ENCODE results near the gene CHAF1B.

CHAF1B gene

DNA sequence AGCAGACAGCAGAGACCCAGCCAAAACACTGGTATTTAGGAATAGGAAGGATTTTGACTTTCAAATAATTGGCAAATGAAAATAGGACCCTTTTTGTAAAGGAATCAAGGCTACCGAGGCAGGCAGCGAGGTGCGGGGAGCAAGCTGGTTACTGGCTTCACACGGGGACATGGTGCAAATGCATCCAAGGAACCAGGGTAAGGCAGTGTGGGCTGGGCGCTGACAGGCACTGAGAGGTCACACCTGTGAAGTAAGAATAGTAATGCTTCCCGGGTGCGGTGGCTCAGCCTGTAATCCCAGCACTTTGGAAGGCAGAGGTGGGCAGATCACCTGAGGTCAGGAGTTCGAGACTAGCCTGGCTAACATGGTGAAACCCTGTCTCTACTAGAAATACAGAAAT, 15.5 kb downstream of the CHAF1B start:
- H3K4me2 ChIP-seq (ENCODE audit: low read length), result no peak overlapping the region
- H3K4me3 ChIP-seq (ENCODE audit: low read length), result no peak overlapping the region
- H4K20me1 ChIP-seq (ENCODE audit: insufficient read depth, low read length), result no peaks in the 10 kb centered on the region
- TF ChIP-seq EZH2phosphoT487 (IDR thresholded peaks at IDR 0.05; ENCODE audit: low read depth), result no peak
- TF ChIP-seq, protein P1, sequence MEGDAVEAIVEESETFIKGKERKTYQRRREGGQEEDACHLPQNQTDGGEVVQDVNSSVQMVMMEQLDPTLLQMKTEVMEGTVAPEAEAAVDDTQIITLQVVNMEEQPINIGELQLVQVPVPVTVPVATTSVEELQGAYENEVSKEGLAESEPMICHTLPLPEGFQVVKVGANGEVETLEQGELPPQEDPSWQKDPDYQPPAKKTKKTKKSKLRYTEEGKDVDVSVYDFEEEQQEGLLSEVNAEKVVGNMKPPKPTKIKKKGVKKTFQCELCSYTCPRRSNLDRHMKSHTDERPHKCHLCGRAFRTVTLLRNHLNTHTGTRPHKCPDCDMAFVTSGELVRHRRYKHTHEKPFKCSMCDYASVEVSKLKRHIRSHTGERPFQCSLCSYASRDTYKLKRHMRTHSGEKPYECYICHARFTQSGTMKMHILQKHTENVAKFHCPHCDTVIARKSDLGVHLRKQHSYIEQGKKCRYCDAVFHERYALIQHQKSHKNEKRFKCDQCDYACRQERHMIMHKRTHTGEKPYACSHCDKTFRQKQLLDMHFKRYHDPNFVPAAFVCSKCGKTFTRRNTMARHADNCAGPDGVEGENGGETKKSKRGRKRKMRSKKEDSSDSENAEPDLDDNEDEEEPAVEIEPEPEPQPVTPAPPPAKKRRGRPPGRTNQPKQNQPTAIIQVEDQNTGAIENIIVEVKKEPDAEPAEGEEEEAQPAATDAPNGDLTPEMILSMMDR (IDR thresholded peaks at IDR 0.05; ENCODE audit: low read depth, low read length), result no peak
- H3K9ac ChIP-seq (ENCODE audit: low read length), result no peak overlapping the region
- H3K79me2 ChIP-seq (ENCODE audit: low read length), result no peaks in the 10 kb centered on the region
- H2AFZ ChIP-seq (ENCODE audit: low read depth, low read length), result no peak overlapping the region
- H3K4me1 ChIP-seq (ENCODE audit: low read length), result no peaks in the 10 kb centered on the region
- peaks cover 25% of the 10 kb centered on the region for H3K36me3 ChIP-seq (replicated peaks; ENCODE audit: low read depth, low read length)
- no peak overlapping the region for H3K27ac ChIP-seq (ENCODE audit: low read length)
- no peaks in the 10 kb centered on the region for H3K9me3 ChIP-seq (ENCODE audit: insufficient read depth, low read length)
- H3K27me3 ChIP-seq (ENCODE audit: low read depth, low read length), result no peaks in the 10 kb centered on the region

DNA sequence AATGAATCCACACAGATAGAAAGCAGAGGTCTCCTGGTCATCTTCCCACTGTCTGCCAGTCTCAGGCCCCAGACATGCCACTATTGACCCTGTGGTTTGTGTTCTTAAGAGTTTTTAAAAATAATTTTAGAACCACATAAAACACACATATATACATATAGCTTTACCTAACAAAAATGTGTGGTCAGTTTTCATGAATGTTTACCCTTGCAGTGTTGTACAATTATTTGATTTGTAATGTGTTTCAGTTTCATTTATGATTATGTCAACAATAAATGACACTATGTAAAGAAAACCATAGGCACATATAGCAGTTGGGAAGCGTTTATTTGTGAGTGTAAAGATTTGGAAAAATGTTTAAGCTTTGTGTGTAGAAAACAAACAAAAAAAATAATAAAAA, 17.1 kb downstream of the CHAF1B start:
- no peaks in the 10 kb centered on the region for H3K27me3 ChIP-seq (ENCODE audit: low read depth, low read length)
- no peak overlapping the region for H3K4me3 ChIP-seq (ENCODE audit: low read length)
- H3K9me3 ChIP-seq (ENCODE audit: insufficient read depth, low read length), result no peaks in the 10 kb centered on the region
- no peak overlapping the region for H3K27ac ChIP-seq (ENCODE audit: low read length)
- H3K4me1 ChIP-seq (ENCODE audit: low read length), result no peaks in the 10 kb centered on the region
- H3K9ac ChIP-seq (ENCODE audit: low read length), result no peak overlapping the region
- H4K20me1 ChIP-seq (ENCODE audit: insufficient read depth, low read length), result no peaks in the 10 kb centered on the region
- no peaks in the 10 kb centered on the region for H3K79me2 ChIP-seq (ENCODE audit: low read length)
- H2AFZ ChIP-seq (ENCODE audit: low read depth, low read length), result no peak overlapping the region
- TF ChIP-seq EZH2phosphoT487 (IDR thresholded peaks at IDR 0.05; ENCODE audit: low read depth), result no peak
- TF ChIP-seq, protein P1 (IDR thresholded peaks at IDR 0.05; ENCODE audit: low read depth, low read length), result no peak
- no peak overlapping the region for H3K4me2 ChIP-seq (ENCODE audit: low read length)
- H3K36me3 ChIP-seq (replicated peaks; ENCODE audit: low read depth, low read length), result peaks cover 18% of the 10 kb centered on the region

DNA sequence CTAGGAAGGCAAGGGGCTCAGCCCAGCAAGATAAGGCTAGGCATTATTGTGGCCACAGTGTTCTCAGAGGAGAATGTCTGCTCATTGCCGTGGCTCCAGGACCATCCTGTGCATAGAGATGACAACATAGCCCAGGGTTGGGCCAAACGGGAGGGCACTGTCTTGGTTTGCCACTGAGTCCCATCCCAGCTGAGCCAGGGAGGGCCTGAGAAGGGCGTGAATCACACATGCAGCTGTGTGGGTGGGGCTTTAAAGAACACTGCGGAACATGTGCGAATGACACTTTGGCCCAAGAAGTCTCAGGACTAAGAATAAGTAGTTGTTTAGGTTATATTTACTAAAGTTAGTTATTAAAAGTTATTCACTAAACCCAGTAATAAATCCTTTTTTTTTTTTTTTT, 18.5 kb downstream of the CHAF1B start:
- Histone ChIP-seq H3K9ac (ENCODE audit: low read length) (no peak overlapping the region), H3K9me3 (ENCODE audit: insufficient read depth, low read length) (no peaks in the 10 kb centered on the region), H3K27ac (ENCODE audit: low read length) (no peak overlapping the region), H3K4me2 (ENCODE audit: low read length) (no peak overlapping the region), H3K4me3 (ENCODE audit: low read length) (no peak overlapping the region), H3K36me3 (replicated peaks; ENCODE audit: low read depth, low read length) (peaks cover 18% of the 10 kb centered on the region), H3K79me2 (ENCODE audit: low read length) (no peaks in the 10 kb centered on the region), H3K27me3 (ENCODE audit: low read depth, low read length) (no peaks in the 10 kb centered on the region), H3K4me1 (ENCODE audit: low read length) (no peaks in the 10 kb centered on the region), H4K20me1 (ENCODE audit: insufficient read depth, low read length) (no peaks in the 10 kb centered on the region), H2AFZ (ENCODE audit: low read depth, low read length) (no peak overlapping the region)
- TF ChIP-seq, protein P1 (IDR thresholded peaks at IDR 0.05; ENCODE audit: low read depth, low read length), result no peak
- TF ChIP-seq EZH2phosphoT487 (IDR thresholded peaks at IDR 0.05; ENCODE audit: low read depth), result no peak

DNA sequence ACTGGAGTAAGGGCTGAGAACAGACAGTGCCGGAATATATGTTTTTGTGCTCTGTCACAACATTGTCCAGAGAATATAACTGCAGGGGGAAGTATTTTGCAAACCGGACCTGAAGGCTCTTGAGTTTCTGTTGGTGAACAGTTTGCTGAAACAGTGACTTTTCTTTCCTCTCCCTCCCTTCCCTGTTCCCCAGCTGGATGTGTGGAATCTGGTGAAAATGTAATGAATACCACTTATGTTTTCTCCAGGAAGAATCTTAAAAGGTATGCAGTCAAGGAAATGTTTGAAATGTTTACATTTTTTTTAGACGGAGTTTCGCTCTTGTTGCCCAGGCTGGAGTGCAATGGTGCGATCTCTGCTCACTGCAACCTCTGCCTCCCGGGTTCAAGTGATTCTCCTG, 23.4 kb downstream of the CHAF1B start:
- Histone ChIP-seq H3K4me2 (ENCODE audit: low read length) (no peak overlapping the region), H3K4me3 (ENCODE audit: low read length) (no peak overlapping the region), H2AFZ (ENCODE audit: low read depth, low read length) (no peak overlapping the region), H3K9me3 (ENCODE audit: insufficient read depth, low read length) (no peaks in the 10 kb centered on the region), H3K27ac (ENCODE audit: low read length) (no peak overlapping the region), H3K27me3 (ENCODE audit: low read depth, low read length) (no peaks in the 10 kb centered on the region), H3K4me1 (ENCODE audit: low read length) (no peaks in the 10 kb centered on the region), H3K79me2 (ENCODE audit: low read length) (no peaks in the 10 kb centered on the region), H4K20me1 (ENCODE audit: insufficient read depth, low read length) (no peaks in the 10 kb centered on the region), H3K36me3 (replicated peaks; ENCODE audit: low read depth, low read length) (peaks cover 5% of the 10 kb centered on the region), H3K9ac (ENCODE audit: low read length) (no peak overlapping the region)
- TF ChIP-seq, protein P1 (IDR thresholded peaks at IDR 0.05; ENCODE audit: low read depth, low read length), result no peak
- no peak for TF ChIP-seq EZH2phosphoT487 (IDR thresholded peaks at IDR 0.05; ENCODE audit: low read depth)

Measured in OCI-LY3 (cell line).